Stimulated activated CD8-positive, alpha-beta memory T cell treated with anti-CD3 and anti-CD28 coated beads, Interleukin-15, amount 100 ng/mL, for 24 hours (primary cell): ENCODE measurements around the gene RASL11A.
"Not testable (repeated sequence)": the region's sequence is repeated elsewhere in the genome, so short reads cannot be mapped to it uniquely, and the experiment has no call there.

Experiments used
- DNase-seq: peaks from one replicate; pipeline ENCODE4 v3.0.0-alpha.2; 2020; ENCODE audit warnings: low read depth

The RASL11A gene

DNA sequence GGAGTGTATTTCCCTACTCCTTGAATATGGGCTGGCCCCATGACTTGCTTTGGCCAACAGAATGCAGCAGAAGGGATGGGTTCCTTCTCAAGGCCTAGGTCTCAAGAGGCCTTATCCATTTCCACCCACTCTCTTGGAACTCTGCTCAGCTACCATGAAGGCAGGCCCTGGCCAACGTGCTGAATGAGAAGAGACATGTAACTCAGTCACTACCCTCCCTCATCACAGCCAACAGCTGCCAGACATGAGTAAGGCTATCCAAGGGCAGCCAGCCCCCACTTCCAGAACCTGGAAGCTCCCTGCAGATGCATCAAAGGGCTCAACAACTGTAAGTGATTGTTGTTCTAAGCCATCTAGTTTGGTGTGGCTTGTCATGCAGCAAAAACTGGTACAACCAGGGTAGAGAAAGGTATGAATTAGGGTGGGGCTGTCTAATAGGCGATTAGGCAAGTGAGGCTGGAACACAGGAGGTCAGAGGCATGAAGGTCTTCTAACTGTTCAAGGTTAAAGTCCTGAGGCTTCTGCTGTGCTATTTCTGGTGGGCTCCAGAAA, 1.4 kb upstream of the RASL11A start:
- DNase-seq: no peak

DNA sequence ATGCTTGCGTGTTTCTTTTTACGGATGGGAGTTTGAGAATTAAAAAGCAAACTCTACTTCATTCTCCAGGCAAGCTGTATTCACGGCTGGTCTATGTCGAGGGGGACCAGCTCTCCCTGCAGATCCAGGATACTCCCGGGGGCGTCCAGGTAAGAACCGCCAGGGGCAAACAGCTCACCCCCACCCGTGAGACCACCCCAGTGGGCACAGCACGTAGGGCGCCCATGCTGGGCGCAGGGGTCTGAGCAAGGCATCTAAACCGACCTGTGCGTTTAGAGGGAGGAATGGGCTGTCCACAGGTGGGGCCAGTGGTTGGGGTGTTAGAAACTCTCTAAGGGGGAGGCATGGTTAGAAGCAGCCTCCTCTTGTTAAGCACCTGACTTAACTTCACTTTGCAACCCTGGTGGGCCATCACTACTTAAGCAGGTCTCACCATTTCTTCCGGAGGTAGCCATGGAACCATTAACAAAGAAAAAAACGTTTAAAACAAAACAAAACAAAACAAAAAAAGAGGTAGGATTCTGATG, 1.0 kb downstream of the RASL11A start:
- DNase-seq: no peak

DNA sequence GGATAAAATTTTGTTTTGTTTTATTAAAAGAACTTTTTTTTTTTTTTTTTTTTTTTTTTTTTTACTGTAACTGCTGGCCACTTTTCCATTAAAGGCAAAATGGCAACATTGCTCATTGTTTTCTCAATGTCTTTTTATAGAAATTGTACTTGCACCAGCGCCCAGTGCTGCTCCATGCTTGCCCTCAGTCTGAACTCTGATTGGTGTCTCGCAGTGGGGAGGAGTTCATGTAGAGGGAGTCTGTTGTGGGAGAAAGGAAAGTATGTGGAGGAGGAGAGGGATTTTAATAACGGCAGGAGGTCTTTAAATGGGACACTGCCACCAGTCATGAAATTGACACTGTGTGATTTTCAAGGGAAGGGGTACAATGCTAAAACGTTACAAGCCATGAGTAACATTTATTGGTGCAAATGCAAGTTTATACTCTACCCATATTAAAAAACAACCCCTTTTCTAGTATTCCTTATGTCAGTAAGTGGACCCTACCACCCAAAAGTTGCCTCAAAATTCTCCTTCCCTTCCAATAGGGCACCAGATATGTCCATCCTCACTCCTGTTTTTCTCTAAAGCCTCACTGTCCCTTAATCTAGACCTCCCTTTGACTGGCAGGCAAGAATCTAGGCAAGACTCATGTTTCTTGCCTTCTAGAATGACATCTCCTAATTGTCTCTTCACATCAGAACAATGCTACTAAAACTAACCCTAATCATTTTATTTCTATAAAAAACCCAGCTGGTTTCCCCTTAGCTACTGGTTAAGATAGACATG, 3.2 kb downstream of the RASL11A start:
- DNase-seq: no peak

DNA sequence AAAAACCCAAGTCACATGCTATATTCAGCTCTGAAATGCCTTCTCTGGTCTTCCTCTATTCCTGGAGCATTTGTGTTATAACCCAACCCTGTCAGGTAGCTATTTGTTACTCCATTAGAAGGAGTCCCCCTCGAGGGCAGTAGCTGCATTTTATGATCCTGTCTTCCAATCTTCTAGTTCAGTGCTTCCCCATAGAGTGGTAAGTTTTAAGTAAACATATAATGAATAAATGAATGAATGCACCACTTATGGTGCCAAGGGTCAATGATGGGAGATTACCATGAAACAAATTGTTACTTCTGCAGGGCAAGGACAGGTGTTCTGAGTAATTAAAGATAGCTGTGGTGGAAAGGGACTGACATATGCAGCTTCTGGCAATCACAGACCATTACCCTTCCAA, 4.0 kb downstream of the RASL11A start:
- no peak for DNase-seq

DNA sequence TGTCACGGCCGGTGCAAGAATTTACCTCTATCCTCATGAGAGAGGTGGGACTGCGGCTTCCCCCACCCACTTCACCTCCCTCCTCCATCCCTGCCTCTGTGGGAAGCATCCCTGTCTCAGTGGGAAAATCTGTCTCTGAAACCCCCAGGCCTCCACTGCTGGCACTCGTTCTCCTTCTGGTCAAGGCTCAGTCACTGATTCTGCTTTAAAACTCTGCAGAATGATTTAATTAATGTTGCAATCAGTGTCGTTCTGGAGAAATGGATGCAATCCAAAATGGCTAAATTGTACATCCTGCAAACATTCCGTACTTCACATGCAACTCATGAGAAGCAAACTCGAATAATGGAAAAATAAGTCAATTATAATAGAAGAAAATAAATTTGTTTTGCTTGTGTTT, 5.6 kb downstream of the RASL11A start:
- no peak for DNase-seq

DNA sequence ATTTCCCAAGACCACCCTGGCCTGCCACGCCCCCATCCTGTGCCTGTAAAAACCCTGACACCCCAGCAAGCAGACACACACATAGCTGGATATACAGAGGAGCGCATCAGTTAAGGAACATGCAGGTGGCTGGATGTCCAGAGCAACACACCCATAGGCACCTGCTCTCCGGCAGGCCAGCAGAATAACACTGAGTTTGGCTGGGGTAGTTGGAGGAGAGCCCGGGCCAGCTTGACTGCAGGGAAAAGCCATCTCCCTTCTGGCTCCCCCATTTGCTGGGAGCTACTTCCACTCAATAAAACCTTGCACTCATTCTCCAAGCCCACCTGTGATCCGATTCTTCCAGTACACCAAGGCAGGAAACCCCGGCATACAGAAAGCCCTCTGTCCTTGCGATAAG, 8.9 kb downstream of the RASL11A start:
- no peak for DNase-seq

DNA sequence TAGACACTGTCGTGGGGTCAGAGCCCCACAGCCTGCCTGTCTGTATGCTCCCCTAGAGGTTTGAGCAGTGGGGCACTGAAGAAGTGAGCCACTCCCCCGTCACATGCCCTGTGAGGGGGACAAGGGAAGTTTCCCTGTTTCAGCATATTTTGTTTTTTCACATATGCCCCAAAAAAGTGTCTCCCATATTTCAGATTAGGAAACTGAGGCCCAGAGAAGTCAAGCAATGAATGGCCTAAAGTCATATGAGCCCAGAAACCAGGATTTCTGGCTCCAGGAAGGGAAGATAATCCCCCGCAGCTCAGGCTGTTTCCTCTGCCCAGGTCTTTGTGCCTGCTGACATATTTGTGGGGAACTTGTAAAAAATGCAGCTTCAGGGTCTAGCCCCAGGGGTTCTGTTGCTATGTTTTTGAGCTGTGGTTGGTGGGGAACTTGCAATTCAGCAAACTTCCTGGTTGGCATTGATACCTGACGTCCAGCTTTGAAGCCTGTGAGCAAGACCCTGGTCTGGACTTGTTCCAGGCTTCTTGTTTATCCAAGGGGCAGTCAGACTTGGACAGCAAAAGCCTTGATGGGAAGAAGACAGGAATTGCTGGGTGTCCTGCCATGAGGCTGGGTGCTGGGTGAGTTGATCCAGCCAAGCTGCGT, 9.5 kb downstream of the RASL11A start:
- DNase-seq: no peak

DNA sequence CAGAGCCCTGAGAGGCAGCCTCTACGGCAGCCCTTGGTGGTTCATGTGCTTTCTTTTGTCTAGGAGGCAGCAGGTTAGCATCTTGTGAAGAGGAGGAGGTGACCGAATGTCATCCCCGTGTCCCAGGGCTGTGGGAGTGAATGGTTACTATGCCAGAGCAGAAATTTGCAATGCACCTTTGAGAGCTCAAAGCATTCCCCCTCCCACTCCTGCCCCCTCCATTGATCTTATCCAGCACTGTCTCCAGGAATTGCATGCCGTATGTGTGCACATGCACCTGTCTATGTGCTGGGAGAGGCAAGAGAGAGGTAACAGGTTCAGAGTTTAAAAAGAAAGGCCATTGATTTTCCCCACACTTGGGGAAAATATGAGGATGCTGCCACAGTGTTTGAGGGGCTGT, 10.2 kb downstream of the RASL11A start:
- no peak for DNase-seq

DNA sequence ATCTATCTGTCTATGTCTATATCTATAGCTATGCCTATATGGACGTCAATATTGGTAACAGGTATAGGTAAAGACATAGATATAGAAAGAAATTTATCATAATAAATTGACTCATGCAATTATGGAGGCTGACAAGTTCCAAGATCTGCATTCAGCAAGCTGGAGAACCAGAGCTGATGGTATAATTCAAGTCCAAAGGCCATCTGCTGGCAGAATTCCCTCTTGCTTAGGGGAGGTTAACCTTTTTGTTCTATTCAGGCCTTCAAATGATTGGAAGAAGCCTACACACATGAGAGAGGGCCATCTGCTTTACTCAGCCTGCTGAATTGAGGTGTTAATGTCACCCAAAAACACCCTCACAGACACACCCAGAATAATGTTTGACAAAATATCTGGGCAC, 10.8 kb downstream of the RASL11A start:
- no peak for DNase-seq

DNA sequence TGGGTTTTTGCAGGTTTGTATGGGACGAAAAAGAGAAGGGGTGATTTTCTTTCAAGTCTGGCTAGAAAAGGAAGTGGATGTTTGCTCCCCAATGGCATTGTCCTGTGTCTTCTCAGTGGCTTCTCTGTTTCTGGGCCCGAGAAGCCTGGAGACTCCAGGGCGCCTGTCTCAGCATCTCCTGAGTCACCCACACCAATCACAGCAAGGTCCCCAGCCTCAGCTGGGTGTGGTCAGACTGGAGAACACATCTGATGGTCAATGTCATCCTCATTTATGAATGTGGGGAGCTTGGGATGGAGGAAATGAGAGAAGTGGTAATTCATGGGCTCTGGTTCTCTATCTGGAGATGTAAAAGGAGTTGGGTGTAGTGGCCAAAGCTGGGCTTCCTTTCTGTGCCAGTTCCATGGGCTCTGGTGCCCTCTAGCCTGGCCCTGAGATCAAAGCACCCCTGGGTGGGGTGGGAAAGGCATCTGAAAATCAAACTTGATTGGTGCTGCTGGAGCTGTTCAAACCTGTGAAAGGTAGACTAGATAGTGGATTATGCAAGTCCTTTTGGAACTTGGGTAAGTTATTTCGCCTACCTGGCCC, 13.4 kb downstream of the RASL11A start:
- no peak for DNase-seq

DNA sequence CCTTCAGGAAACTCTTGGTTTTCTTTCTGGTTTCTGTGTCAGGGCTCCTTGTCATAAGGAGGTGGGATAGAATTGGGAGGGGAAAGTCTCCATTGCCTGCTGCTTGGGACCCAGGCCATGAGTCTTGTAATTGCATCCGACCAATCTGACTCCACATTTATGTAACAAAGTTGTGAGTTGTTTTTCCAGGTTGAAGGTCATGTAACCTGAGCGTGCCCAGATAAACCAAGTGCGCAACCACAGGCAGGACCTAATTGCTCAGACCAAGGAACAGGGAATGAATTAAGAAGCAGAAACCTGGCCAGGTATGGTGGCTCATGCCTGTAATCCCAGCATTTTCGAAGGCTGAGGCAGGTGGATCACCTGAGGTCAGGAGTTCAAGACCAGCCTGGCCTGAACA, 17.8 kb downstream of the RASL11A start:
- no peak for DNase-seq

DNA sequence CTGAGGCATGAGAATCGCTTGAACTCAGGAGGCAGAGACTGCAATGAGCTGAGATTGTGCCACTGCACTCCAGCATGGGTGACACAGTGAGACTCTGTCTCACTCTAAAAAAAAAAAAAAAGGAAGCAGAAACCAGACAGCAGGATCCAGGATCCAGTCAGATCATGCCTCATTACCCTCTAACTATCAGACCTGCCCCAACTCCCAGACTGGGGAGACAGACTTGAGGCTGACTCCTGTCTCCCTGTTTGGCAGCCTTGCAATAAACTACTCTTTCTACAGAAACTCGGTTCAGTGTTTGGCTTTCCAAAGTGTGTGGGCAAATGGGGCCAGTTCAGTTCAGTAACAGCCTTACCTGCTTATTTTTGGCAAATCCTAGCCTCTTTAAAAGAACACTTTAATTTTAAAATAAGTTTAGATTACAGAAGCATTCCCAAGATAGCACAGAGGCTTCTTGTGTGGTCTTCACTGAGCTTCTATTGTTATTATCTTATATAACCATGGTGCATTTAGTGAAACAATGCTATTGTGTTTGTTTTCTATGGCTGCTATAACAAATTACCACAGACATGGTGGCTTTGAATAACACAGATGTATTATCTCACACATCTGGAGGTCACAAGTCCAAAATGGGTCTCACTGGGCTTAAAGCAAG, 18.5 kb downstream of the RASL11A start:
- DNase-seq: no peak

DNA sequence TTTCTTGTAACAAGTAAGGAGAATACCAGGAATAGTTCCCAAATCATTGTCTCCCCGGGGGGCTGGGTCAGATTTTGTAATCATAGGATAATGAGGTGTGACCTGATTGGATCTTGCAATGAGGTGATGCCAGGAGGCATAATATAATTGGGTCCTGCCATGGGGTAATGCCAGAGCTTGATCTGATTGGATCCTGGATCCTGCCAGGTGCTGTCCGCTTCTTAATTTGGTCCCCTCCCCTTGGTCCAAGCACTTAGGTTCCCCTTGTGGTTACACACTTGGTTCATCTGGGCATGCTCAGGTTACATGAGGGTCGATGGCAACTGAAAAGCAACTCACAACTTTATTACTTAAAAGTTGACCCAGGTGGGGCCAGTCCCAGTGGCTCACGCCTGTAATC, 20.1 kb downstream of the RASL11A start:
- DNase-seq: no peak

DNA sequence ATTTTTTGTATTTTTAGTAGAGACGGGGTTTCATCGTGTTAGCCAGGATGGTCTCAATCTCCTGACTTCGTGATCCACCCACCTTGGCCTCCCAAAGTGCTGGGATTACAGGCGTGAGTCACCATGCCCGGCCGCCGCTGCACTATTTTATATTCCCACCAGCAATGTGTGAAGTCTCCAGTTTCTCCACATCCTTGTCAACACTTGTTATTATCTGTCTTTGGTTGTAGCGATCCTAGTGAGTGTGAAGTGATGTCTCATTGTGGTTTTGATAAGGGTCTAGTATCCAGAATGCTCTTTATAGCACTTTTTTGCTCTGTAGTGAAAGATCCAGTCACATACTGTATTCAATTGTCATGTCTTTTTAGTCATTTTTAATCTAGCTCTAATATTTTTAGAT, 21.3 kb downstream of the RASL11A start:
- DNase-seq: not testable (repeated sequence)

DNA sequence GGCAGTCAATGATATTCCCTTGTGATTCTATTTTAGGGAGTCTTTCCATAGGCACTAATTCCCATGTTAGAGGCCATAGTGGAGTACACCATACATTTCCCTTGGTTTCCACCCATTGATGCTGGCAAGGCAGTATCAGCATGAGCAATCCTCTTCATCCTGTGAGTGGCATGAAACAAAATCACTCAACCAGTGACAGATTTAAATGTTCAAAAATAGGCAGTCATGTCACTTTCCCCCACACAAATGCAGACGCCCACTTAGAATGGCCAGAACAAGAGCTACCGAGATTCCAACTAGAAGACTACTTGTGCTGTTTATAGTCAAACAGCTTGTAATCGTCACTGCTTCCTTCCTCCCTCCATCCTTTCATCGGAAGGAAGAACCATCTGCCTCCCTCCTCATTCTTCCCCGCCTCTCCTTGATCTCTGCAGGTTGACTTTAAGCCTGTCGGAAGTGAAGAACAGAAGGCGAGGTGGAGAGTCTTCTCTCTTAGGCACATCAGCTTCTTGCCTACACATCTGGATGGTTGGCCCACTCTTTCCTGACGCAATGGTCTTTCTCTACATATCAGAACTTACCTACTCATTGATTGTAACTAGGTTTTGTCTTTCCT, 22.6 kb downstream of the RASL11A start:
- no peak for DNase-seq

DNA sequence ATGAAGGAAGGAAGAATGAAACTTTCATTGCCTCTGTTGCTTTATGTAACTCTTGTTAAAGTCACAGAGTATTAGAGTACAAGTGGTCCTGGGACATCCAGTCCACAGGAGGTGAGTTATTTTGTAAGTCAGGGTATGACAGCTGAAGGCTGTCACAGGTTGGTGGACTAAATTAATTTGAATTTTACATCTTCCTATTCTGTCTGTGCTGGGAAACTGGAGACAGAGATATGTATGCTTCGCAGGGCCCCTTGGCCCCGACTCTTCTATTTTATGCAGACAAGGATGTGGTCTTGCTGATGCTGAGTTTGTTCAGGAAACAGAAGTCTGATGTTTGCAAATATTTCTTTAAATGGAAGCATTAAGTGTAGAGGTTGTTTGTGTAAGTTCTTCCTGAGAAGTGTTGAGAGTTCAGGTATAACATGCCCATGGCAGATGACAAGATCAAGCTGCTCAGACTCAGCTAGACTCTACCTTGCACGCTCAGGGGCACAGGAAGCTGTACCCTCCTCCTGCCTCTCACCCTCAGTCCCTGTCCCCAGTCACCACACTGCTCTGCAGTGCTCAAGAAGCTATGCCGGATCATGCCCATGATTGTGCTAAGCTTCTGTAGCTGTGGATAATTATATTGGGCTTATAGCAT, 23.4 kb downstream of the RASL11A start:
- no peak for DNase-seq

DNA sequence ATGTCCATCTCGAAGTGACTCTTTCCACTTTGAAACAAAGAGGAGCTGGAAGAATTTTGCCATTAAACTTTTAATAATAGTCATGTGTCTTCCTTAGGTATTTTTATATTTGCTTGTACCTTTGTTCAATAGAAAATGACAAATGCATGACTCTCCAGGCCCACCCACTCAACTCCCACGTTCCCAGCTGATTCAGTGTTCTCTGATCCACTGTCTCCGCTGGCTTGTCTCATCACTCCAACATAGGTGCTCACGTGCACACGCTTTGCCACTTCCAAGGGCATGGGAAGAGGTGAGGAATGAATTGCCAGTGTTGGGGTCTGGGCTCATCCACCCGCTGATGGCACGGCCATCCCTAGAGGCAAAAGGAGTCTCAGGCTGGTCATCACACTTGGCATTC, 24.5 kb downstream of the RASL11A start:
- DNase-seq: no peak

DNA sequence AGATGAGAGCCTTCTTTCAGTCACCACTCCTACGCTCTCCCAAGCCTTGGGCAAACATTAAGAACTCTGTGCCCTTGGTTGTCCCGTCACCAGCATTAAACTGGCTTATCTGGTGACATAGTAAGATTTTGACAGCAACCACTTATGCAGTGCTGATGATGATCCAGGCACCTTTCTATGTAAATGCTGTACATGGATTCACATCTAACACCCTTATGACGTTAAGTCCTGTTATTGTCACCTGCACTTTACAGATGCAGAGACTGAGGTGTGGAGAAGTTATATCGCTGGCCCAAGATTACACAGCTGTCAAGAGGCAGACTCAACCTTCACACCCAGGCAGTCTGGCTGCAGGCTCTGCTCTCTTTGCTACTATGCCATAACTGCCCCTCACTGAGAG, 25.0 kb downstream of the RASL11A start:
- no peak for DNase-seq

DNA sequence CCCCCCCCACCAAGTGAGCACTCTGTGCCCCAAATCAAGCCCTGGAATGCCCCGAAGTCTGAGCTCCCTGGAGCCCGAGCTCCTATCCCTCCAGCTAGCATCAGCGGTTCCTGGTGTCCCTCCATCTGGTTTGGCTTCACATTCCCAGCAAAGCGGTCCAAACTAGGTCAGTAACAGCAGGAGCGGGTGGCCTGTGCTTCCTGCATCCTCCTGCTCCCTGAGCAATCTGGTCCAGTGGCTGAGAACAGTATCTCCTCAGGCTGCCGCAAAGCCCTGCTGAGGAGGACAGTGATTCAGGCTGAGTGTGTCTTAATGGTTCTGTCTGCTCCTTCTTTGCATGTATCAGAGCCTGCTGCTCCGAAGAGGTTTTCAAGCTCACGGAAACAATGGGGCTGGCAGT, 25.9 kb downstream of the RASL11A start:
- no peak for DNase-seq

DNA sequence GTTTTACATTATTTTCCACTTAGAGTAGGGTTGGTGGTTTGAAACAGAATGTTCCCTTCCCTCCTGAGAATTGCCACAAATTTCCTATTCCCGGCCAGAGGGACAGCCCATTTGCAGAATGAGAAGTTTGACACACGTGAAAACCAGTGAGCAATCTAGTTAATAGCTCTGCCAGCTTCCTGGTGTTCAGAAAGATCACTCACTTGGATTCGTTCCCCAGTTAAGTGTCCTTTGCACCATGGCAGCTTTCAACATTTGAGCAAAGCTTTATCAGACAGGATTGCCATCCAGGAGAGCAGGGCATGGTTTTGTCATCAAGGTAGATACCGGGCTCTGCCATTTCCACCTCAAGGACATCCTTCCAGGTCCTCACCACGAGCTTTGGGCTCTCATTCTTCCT, 28.2 kb downstream of the RASL11A start:
- no peak for DNase-seq

DNA sequence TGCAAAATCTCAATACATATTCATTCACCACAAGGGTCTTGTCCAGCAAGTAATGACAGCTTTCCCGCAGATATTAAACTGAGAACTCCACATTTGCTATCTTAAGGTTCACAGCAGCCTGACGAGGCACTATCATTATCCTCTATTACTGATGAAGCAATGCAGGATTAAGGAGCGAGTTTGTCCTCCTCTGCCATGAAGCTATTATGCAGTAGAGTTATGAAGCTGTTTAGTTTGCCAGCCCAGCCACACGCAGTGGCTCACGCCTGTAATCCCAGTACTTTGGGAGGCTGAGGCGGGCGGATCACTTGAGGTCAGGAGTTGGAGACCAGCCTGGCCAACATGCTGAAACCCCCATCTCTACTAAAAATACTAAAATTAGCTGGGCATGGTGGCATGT, 29.8 kb downstream of the RASL11A start:
- not testable (repeated sequence) for DNase-seq
